ENCODE data around the gene PLBD2.

PLBD2 gene

GRCh38 chr12:113414519-113415038, 56.2 kb downstream of the PLBD2 start:
- TF ChIP-seq CTCF (IDR thresholded peaks at IDR 0.05; ENCODE audit: low read depth, low read length, missing control alignments), result no peak
- DNase-seq (ENCODE audit: extremely low read depth, low read depth), result no peak
- no peak overlapping the region for H3K4me3 ChIP-seq (replicated peaks; ENCODE audit: low read depth, low read length)

- no peak overlapping the region for H3K4me3 ChIP-seq (replicated peaks; ENCODE audit: low read depth, low read length)
- DNase-seq (ENCODE audit: extremely low read depth, low read depth), result no peak
- TF ChIP-seq CTCF (IDR thresholded peaks at IDR 0.05; ENCODE audit: low read depth, low read length, missing control alignments), result no peak
Observed at GRCh38 chr12:113416091-113416754, 57.8 kb downstream of the PLBD2 start.

- DNase-seq (ENCODE audit: extremely low read depth, low read depth), result no peak
- no peak for TF ChIP-seq CTCF (IDR thresholded peaks at IDR 0.05; ENCODE audit: low read depth, low read length, missing control alignments)
- H3K4me3 ChIP-seq (replicated peaks; ENCODE audit: low read depth, low read length), result no peak overlapping the region
Observed at GRCh38 chr12:113418213-113418879, 60.0 kb downstream of the PLBD2 start.

DNA sequence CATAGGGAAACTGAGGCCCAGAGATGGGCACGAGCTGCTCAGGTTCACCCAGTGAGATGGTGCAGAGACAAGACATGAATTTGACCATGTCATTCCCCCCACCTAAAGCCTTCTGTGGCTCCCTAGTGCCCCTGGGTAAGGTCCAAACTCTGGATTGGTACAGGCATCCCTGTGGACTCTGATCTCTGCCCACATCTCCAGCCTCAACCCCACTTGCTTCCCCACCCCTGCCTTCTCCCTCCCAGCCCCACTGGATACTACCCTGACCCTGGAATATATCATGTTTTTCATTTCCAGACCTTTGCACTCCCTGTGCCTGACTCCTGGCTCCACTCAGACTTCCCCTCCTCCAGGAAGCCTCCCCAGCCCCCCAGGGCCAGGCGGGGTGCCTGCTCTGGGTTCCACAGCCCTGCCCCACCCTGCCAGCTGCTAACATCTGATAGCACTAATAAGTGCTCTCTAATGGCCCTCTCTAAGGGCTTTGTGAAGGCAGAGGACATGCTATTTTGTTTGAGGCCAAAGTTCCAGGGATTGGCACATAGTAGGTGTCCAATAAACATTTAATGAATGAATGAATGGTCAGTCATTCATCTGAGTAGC, 62.7 kb downstream of the PLBD2 start:
- no peak for TF ChIP-seq CTCF (IDR thresholded peaks at IDR 0.05; ENCODE audit: low read depth, low read length, missing control alignments)
- DNase-seq (ENCODE audit: extremely low read depth, low read depth), result no peak
- H3K4me3 ChIP-seq (replicated peaks; ENCODE audit: low read depth, low read length), result no peak overlapping the region

DNA sequence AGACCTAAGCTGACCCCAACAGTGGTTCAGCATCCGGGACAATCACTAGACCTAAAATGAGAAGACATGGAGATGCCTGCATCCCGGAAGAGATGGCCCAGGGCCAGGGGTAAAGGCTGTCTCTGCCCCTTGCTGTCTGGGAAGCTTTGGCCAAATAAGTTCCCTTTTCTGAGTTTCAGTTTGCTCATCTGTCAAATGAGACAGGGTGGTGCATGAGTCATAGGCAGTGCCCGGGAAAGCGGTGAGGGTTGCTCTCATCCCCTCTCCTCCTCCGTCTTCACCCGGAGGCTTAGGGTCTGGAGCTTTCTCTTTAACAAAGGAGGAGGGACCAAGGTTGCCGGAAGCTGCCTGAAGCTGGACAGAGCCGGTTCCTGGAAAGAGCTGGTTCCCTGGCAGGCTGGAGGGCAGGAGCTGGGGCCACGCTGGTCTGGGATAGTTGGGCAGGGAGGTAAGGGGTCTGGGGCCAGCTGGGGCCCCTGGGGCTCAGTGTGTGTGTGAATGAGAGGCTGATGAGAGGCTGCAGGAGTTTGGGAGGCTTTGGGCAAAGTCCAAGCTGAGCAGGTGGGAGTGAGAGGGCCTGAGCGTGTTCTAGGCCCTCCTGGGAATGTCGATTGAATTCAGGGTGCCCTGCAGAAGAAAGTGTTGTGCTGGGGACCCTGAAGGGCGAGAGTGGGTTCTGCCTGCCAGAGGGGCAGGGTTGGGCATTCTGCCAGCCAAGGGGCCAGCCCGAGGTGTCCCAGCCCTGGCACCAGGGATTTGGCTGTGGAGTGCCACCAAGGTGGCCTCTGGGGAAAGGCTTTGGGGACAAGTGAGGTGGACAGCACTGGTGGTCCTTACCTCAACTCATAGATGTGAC, 63.9 kb downstream of the PLBD2 start, which contains the start of gene SDSL:
SDSL (plus strand) TSS at position 351 of the 856 bp plus-strand sequence. CDS start 5,603 bp downstream, outside the sequence.
- peak within 1 kb of the TSS; percentile 59 for H3K4me3 ChIP-seq (replicated peaks; ENCODE audit: low read depth, low read length)
- peak; percentile 54 for DNase-seq (ENCODE audit: extremely low read depth, low read depth)
- TF ChIP-seq CTCF (IDR thresholded peaks at IDR 0.05; ENCODE audit: low read depth, low read length, missing control alignments), result no peak

Measured in HFF-Myc (cell line).